Activated naive CD8-positive, alpha-beta T cell treated with anti-CD3 and anti-CD28 coated beads, Interleukin-2, amount 10 ng/mL, durations not matched to agents 7 days and 5 days (primary cell): ENCODE data around the gene YAF2. TPM values are rescaled to one million over a fixed set of nuclear protein-coding genes. Genes with fewer than 3 reads are reported as not detected.
"Not testable (repeated sequence)": the region's sequence is repeated elsewhere in the genome, so short reads cannot be mapped to it uniquely, and the experiment has no call there.

Experiments used
- ATAC-seq: fragments of 150-1000 bp; cut with Tn5 transposase; one replicate; pipeline ENCODE4 v1.10.0; 2021; ENCODE audit warnings: low read depth, moderate library complexity
- POLR2A ChIA-PET: fragments of 350-600 bp; sonication (Branson Sonifier 250); formaldehyde crosslinking; loops from one replicate; lab custom pipeline; 2021; ENCODE audit warnings: antibody characterized with exemption; lab: Charles Lee
- DNase-seq: peaks from one replicate; pipeline ENCODE4 v3.0.0; 2021
- H3K27ac Mint-ChIP-seq: one replicate; pipeline ENCODE4 v1.8.0; 2022; ENCODE audit warnings: mild to moderate bottlenecking, mixed read lengths
- H3K27me3 Mint-ChIP-seq: one replicate; pipeline ENCODE4 v1.8.0; 2022; ENCODE audit warnings: mild to moderate bottlenecking, moderate library complexity, mixed read lengths
- H3K36me3 Mint-ChIP-seq: one replicate; pipeline ENCODE4 v1.8.0; 2021; ENCODE audit warnings: mild to moderate bottlenecking, mixed read lengths
- H3K4me1 Mint-ChIP-seq: one replicate; pipeline ENCODE4 v1.8.0; 2021; ENCODE audit warnings: mixed read lengths
- H3K4me3 Mint-ChIP-seq: one replicate; pipeline ENCODE4 v1.8.0; 2022; ENCODE audit warnings: mild to moderate bottlenecking, moderate library complexity, mixed read lengths
- H3K9me3 Mint-ChIP-seq: one replicate; pipeline ENCODE4 v1.8.0; 2021; ENCODE audit warnings: mixed read lengths
- total RNA-seq, 2 experiments: library from RNA; stranded (reverse); gene quantifications; one replicate each; pipeline ENCODE4 v1.2.3, GENCODE V29; 2021

The YAF2 gene
- total RNA-seq, 2 experiments from 2014 or later = 33.7 to 40.6 TPM

DNA sequence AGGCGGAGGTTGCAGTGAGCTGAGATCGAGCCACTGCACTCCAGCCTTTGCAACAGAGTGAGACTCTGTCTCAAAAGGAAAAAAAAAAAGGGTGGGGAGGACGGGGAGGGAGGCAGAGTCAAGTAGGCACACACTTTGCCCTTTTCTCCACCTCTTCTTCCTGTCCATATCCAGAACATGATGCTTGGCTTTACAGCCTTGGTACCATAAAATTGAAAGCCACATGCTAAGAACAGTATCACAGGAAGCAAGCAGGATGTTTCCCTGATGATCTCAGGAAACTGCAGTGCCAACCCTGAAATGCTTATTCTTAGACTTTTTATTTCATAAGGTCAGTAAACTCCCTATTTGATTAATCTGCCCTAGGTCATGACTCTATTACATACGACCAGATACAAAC, 32.5 kb upstream of the YAF2 start:
- Mint-ChIP-seq H3K27ac (no peak overlapping the region), H3K9me3 (peaks cover 5% of the 10 kb centered on the region), H3K27me3 (peaks cover 3% of the 10 kb centered on the region), H3K4me3 (no peak overlapping the region), H3K36me3 (peaks cover 1% of the 10 kb centered on the region), H3K4me1 (peaks cover 5% of the 10 kb centered on the region)
- ATAC-seq (no peak), DNase-seq (no peak)
- POLR2A ChIA-PET = no interaction called here

DNA sequence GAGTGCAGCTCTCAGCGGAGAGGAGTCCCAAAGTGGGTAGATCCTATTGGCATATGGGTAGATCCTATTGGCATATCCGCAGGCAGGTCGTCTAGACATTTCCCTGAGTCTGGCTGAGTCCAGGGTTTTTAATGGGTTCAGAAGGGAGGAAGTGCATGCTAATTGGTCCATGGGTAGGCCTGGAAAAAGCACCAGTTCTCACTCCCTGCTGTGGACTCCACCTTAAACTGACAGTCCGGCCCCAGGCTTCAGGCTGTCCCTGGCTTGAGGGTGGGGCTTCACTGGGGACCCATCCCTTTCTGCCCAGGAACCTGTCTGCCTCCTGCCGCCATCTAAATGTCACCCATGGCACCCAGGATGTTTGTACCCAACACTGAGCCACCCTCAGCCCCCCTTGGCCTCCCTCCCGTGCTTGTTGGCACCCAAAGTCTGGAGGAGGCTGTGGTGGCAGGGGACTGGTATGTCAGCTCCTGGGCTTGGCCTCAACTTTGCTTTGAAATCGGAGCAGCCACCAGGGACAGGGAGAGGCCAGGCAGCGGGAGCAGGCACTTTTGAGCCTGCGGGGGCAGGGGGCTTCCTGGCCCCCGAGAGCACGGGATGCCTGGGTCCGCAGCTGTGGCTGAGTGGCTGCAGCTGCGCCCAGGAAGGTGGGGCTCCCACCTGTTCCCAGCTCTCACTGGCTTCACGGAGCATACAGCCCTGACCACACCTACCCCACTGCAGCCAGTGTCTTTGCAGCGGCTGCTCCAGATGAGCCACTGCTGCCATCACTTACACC, 29.6 kb upstream of the YAF2 start:
- POLR2A ChIA-PET = no interaction called here
- Mint-ChIP-seq H3K4me3 (no peak overlapping the region), H3K9me3 (peaks cover 3% of the 10 kb centered on the region), H3K27me3 (peaks cover 3% of the 10 kb centered on the region), H3K27ac (no peak overlapping the region), H3K36me3 (peaks cover under 1% of the 10 kb centered on the region), H3K4me1 (peaks cover 5% of the 10 kb centered on the region)
- DNase-seq (no peak), ATAC-seq (no peak)

DNA sequence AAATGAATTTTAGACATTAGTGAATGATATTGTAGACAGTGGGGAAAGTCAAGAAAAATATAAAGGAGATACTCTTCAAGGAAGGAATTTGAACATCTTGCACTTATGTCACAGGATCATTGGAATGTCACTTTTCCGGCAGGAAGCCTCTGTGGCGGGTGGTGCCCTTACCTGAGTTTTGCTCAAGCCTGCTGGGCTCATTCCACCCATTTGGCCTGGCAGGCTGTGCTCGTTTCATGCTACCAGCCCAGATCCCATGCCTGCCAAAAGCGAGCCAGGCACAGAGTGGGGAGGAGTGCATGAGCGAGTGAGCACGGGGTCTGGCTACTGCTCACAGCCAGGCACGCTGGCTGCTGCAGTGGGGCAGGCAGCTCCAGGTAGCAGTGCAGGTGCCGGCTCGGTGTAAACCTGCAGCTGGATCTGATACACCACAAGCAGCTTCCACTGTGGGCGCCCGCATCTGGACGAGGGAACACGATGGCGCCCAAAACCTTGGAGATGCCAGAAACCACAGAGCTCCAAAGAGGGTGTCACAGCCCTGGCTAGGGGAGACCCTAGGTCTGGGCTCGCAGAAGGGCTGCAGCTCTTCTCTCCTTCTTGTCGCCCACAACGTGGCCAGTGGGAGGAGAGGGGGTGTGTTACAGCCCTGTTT, 28.7 kb upstream of the YAF2 start:
- ATAC-seq = no peak
- POLR2A ChIA-PET = no interaction called here
- H3K36me3 Mint-ChIP-seq = no peaks in the 10 kb centered on the region

DNA sequence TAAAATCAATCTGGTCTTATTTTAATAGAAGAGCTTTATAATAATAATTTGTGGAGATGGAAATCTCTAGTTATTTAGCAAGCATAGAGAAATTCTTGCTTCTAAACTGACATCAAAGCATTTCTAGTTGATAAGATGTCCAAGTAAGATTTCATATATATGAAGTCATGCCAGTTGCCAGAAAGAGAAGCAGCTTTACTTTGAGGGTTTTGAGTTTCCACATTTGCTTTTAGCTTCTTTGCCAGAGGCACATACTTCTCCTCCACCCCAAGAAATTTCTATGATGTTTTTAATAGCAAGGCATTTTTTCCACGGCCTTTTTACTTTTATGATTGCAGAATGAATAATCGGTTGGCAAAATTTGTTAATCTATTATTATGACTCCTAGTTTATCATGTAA, 24.2 kb upstream of the YAF2 start:
- H3K27me3 Mint-ChIP-seq = no peaks in the 10 kb centered on the region
- no peak overlapping the region for H3K27ac Mint-ChIP-seq
- no peaks in the 10 kb centered on the region for H3K4me1 Mint-ChIP-seq
- peaks cover 1% of the 10 kb centered on the region for H3K9me3 Mint-ChIP-seq
- H3K36me3 Mint-ChIP-seq = no peaks in the 10 kb centered on the region
- POLR2A ChIA-PET = no interaction called here
- H3K4me3 Mint-ChIP-seq = no peak overlapping the region
- no peak for ATAC-seq
- no peak for DNase-seq

More for the DNA sequence above, 28.7 kb upstream of the YAF2 start:
- Mint-ChIP-seq H3K4me1 (peaks cover 5% of the 10 kb centered on the region), H3K4me3 (no peak overlapping the region), H3K27ac (no peak overlapping the region), H3K27me3 (peaks cover 3% of the 10 kb centered on the region), H3K9me3 (peaks cover 1% of the 10 kb centered on the region)
- no peak for DNase-seq

DNA sequence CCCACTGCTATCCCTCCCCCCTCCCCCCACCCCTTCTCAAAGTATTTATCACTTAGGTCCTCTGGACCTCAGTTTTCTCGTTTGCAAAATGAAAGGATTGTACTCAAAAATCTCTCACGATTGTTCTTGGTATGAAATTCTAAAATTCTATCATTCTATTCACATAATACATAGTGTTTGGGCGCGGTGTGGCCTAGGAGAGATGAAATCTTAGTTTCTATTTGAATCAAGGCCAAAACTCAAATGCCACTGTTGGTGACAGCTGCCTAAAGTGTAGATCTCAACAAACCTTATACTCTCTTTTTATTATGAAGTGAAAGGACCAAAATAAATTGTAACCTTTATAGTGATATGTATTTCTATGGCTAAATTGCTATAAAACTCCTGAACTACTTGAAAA, 23.7 kb upstream of the YAF2 start:
- Mint-ChIP-seq H3K9me3 (peaks cover 1% of the 10 kb centered on the region), H3K4me1 (no peaks in the 10 kb centered on the region), H3K36me3 (no peaks in the 10 kb centered on the region), H3K27me3 (no peaks in the 10 kb centered on the region), H3K4me3 (no peak overlapping the region), H3K27ac (no peak overlapping the region)
- DNase-seq (no peak), ATAC-seq (no peak)
- POLR2A ChIA-PET = no interaction called here

DNA sequence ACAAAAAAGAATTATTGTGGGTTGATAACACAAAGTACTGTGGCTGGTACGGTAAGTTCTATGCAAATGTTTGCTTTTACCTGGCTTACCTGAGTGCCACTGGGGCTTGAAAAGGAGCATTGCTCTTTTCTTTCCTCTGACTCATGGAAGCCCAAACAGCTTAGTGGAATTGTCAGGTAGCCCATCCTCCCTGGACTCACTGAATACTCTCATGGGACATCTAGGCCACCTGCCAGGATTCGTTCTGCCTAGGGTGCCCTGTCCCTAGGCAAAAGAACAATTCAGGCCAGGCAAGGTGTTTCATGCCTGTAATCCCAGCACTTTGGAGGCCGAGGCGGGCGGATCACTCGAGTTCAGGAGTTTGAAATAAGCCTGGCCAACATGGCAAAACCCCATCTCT, 22.5 kb upstream of the YAF2 start:
- ATAC-seq (no peak), DNase-seq (no peak)
- H3K4me3 Mint-ChIP-seq = no peak overlapping the region
- peaks cover 2% of the 10 kb centered on the region for H3K9me3 Mint-ChIP-seq
- H3K27me3 Mint-ChIP-seq = no peaks in the 10 kb centered on the region
- H3K36me3 Mint-ChIP-seq = no peaks in the 10 kb centered on the region
- H3K4me1 Mint-ChIP-seq = no peaks in the 10 kb centered on the region
- POLR2A ChIA-PET = no interaction called here
- H3K27ac Mint-ChIP-seq = no peak overlapping the region

DNA sequence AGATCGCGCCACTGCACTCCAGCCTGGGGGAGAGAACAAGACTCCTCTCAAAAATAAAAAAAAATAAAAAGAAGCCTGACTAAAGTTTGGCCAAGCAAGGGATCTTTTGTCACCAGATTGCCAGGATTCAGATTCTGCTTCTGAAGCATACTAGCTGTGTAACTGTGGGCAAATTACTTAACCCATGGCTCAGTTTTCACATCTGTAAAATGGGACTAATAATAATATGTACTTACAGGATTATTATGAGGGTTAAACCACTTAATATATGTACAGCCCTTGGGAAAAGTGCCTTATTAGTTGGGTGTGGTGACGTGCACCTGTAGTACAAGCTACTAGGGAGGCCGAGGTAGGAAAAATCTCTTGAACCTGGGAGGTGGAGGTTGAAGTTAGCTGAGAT, 21.7 kb upstream of the YAF2 start:
- POLR2A ChIA-PET = no interaction called here

DNA sequence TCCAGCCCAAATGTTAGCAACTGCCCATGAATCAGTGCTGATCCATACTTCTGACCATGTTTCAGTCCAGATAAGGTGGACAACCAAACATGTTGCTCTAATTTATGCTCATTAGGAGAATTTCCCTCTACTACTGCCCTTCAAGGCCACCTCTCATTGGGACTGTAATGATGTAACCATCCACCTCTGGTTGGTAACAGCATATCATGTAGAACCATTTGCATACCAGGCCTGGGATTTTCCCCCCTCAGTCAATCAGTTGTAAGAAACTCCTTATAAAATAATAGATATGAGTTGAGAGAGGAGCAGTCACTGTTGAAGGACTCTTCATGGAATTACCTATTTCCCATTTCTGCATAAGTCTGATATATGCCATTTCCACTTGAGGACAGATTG, 17.8 kb upstream of the YAF2 start:
- no peak overlapping the region for H3K4me3 Mint-ChIP-seq
- peaks cover 5% of the 10 kb centered on the region for H3K9me3 Mint-ChIP-seq
- DNase-seq (no peak), ATAC-seq (no peak)
- POLR2A ChIA-PET = no interaction called here
- no peak overlapping the region for H3K27ac Mint-ChIP-seq
- H3K4me1 Mint-ChIP-seq = no peaks in the 10 kb centered on the region
- no peaks in the 10 kb centered on the region for H3K36me3 Mint-ChIP-seq
- H3K27me3 Mint-ChIP-seq = no peaks in the 10 kb centered on the region

More for the DNA sequence above, 21.7 kb upstream of the YAF2 start:
- Mint-ChIP-seq H3K27me3 (no peaks in the 10 kb centered on the region), H3K27ac (no peak overlapping the region), H3K4me1 (no peaks in the 10 kb centered on the region), H3K4me3 (no peak overlapping the region), H3K9me3 (peaks cover 1% of the 10 kb centered on the region), H3K36me3 (no peaks in the 10 kb centered on the region)
- DNase-seq (no peak), ATAC-seq (no peak)

DNA sequence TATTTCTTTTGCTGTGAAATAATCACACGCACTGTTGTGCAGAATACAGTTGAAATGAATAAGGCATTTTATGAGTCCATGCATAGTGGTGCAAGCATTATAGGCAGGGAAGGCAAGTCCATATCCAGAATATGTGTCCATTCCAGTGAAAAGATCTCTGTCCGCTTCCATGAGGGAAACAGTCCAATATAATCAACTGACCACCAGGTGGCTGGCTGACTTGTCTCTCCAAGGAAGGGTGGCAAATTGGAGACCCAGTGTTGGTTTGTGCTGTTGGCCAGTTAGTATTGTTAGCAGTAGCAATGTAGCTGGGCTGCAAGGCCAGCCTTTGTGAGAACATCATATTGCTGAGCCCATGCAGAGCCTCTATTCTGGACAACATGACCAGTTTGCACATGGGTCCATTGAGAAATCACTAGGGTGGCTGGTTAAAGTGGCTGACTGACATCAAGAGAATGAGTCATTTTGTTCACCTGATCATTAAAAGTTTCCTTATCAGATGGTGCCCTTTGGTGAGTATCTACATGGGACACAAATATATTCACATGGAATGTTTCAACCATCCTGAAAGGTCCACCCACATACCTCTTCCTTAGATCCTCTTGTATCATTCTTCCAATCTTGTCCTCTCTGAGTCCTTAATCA, 17.3 kb upstream of the YAF2 start:
- DNase-seq (no peak), ATAC-seq (no peak)
- H3K36me3 Mint-ChIP-seq = peaks cover 3% of the 10 kb centered on the region
- no peaks in the 10 kb centered on the region for H3K27me3 Mint-ChIP-seq
- no peaks in the 10 kb centered on the region for H3K4me1 Mint-ChIP-seq
- no peak overlapping the region for H3K4me3 Mint-ChIP-seq
- peaks cover 7% of the 10 kb centered on the region for H3K9me3 Mint-ChIP-seq
- no peak overlapping the region for H3K27ac Mint-ChIP-seq
- POLR2A ChIA-PET = no interaction called here

DNA sequence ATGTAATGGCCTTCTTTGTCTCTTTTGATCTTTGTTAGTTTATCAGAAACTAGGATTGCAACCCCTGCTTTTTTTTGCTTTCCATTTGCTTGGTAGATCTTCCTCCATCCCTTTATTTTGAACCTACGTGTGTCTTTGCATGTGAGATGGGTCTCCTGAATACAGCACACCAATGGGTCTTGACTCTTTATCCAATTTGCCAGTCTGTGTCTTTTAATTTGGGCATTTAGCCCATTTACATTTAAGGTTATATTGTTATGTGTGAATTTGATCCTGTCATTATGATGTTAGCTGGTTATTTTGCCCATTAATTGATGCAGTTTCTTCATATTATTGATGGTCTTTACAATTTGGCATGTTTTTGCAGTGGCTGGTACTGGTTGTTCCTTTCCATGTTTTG, 14.6 kb upstream of the YAF2 start:
- H3K27me3 Mint-ChIP-seq, H3K9me3 Mint-ChIP-seq, H3K27ac Mint-ChIP-seq, POLR2A ChIA-PET, H3K36me3 Mint-ChIP-seq, H3K4me3 Mint-ChIP-seq, ATAC-seq, H3K4me1 Mint-ChIP-seq, DNase-seq: not testable (repeated sequence)

DNA sequence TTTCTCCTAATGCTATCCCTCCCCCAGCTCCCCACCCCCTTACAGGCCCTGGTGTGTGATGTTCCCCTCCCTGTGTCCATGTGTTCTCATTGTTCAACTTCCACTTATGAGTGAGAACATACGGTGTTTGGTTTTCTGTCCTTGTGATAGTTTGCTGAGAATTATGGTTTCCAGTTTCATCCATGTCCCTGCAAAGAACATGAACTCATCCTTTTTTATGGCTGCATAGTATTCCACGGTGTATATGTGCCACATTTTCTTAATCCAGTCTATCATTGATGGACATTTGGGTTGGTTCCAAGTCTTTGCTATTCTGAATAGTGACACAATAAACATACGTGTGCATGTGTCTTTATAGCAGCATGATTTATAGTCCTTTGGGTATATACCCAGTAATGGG, 11.0 kb upstream of the YAF2 start:
- ATAC-seq, POLR2A ChIA-PET, H3K27ac Mint-ChIP-seq, H3K36me3 Mint-ChIP-seq, H3K4me3 Mint-ChIP-seq, DNase-seq, H3K9me3 Mint-ChIP-seq, H3K27me3 Mint-ChIP-seq, H3K4me1 Mint-ChIP-seq: not testable (repeated sequence)

DNA sequence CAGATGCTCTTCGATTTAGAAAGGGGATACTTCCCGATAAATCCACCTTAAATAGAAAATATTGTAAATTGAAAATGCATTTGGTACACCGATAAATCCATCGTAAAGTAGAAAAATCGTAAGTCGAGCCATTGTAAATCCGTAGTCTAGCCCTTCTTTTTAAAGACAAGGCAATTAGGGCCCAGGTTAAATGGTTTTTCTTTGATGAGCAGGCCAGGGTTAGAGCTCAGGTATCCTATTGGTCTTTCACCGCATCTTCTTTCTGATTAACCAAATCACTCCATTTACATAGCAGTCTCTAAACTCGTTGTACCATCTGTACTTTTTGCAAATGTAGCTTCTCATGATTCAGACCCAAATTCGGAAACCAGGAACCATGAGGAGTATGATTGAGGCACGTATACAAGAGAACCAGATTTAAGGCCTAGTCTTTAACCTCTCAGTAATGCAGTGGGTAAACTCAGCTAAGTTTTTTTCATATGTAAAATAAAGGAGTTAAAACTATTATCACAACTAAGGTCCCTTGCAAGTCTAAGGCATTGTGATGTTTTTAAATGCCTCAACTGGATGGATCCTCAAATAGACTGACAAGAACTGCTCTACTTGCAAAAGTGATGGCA, 2.2 kb upstream of the YAF2 start:
- Mint-ChIP-seq H3K9me3 (no peaks in the 10 kb centered on the region), H3K27ac (no peak overlapping the region), H3K36me3 (peaks cover 6% of the 10 kb centered on the region), H3K27me3 (no peaks in the 10 kb centered on the region), H3K4me3 (no peak overlapping the region), H3K4me1 (peaks cover 20% of the 10 kb centered on the region)
- no peak for DNase-seq
- ATAC-seq = no peak
- POLR2A ChIA-PET = no interaction called here

DNA sequence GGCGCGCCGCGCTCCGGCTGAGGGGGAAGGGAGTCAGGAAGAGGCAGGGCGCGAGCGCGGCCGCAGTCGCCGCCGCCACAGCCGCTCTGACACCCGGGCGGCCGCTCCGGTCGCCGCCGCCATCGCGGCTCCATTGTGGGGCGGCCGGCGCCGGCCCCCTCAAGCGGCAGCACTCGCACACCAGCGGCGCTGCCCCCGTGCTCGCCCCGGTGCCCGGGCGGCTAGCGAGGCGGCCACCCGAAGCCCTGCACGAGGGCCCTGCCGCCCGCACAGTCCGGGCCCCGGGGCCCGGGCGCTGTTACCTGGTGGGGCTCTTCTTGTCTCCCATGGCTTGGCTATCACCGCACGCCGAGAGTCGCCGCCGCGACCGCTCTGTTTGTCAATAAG, 202 bp downstream of the YAF2 start:
- ATAC-seq (peak; percentile 42), DNase-seq (no peak)
- peaks cover 14% of the 10 kb centered on the region for H3K36me3 Mint-ChIP-seq
- H3K4me1 Mint-ChIP-seq = peaks cover 26% of the 10 kb centered on the region
- peak overlapping the region; percentile 91 for H3K27ac Mint-ChIP-seq
- POLR2A ChIA-PET = interaction anchor here (1.0 to 3.0 kb wide), 2 partner anchors 89 to 93 kb away, joined by 7 to 17 read pairs; partner anchors contain the start of genes GXYLT1, PPHLN1 and ZCRB1
- H3K4me3 Mint-ChIP-seq = peak overlapping the region; percentile 85
- H3K27me3 Mint-ChIP-seq = no peaks in the 10 kb centered on the region
- H3K9me3 Mint-ChIP-seq = no peaks in the 10 kb centered on the region
